ENCODE results near the gene RSPH6A.

GRCh38 chr19:45820413-45821102 is 5.5 kb upstream of the RSPH6A start:
- TF ChIP-seq TAF1 (IDR thresholded peaks at IDR 0.05; ENCODE audit: low read depth) (no peak), YY1 (IDR thresholded peaks at IDR 0.05; ENCODE audit: low read depth) (no peak), RAD21 (IDR thresholded peaks at IDR 0.05; ENCODE audit: low read depth) (no peak), CEBPB (IDR thresholded peaks at IDR 0.05) (no peak), REST (IDR thresholded peaks at IDR 0.05; ENCODE audit: low read depth) (no peak), EP300 (IDR thresholded peaks at IDR 0.05; ENCODE audit: borderline replicate concordance) (no peak), TCF12 (IDR thresholded peaks at IDR 0.05; ENCODE audit: low read depth) (no peak)

Measured in Ishikawa (cell line).